Liver (tissue), 9 donors: ENCODE data around the gene FAM72D. TPM values are rescaled to one million over a fixed set of nuclear protein-coding genes. Genes with fewer than 3 reads are reported as not detected.
"Not testable (repeated sequence)": the region's sequence is repeated elsewhere in the genome, so short reads cannot be mapped to it uniquely, and the experiment has no call there.

Source experiments
- DNase-seq: peaks from one replicate; pipeline ENCODE4 v3.0.0-alpha.2; 2017; ENCODE audit warnings: low spot score
- H3K27ac ChIP-seq, 2 donors: one replicate each; pipeline ENCODE4 v1.7.0; 2013; ENCODE audit warnings: inconsistent platforms in 2 of 2, low read length in 2 of 2, control low read depth in 1 of 2, low read depth in 1 of 2, mild to moderate bottlenecking in 1 of 2
- H3K27me3 ChIP-seq, 4 donors: one replicate each; pipeline versions ENCODE4 v1.6.1 to v1.7.0; 2013; ENCODE audit warnings: low read length in 3 of 4, inconsistent platforms in 1 of 4, mild to moderate bottlenecking in 1 of 4, moderate library complexity in 1 of 4; ENCODE audit not compliant: control insufficient read depth in 4 of 4, insufficient read depth in 4 of 4
- H3K36me3 ChIP-seq, 4 donors: one replicate each; pipeline versions ENCODE4 v1.6.1 to v1.7.0; 2013; ENCODE audit warnings: low read length in 3 of 4, mild to moderate bottlenecking in 3 of 4, low read depth in 1 of 4, moderate library complexity in 1 of 4; ENCODE audit not compliant: control insufficient read depth in 4 of 4, insufficient read depth in 3 of 4
- H3K4me1 ChIP-seq, 4 donors: one replicate each; pipeline versions ENCODE4 v1.6.1 to v1.7.0; 2013; ENCODE audit warnings: low read length in 3 of 4, mild to moderate bottlenecking in 3 of 4, moderate library complexity in 1 of 4; ENCODE audit not compliant: control insufficient read depth in 4 of 4, insufficient read depth in 4 of 4
- H3K4me3 ChIP-seq, 3 donors: one replicate each; pipeline versions ENCODE4 v1.6.1 to v1.7.0; 2013; ENCODE audit warnings: low read length in 3 of 3, control low read depth in 1 of 3, low read depth in 1 of 3, mild to moderate bottlenecking in 1 of 3
- H3K9ac ChIP-seq, 2 donors: one replicate each; pipeline ENCODE4 v1.7.0; 2013; ENCODE audit warnings: low read length in 2 of 2, mild to moderate bottlenecking in 2 of 2, moderate library complexity in 2 of 2, control low read depth in 1 of 2, low read depth in 1 of 2
- H3K9me3 ChIP-seq, 4 donors: one replicate each; pipeline versions ENCODE4 v1.6.1 to v1.7.0; 2013; ENCODE audit warnings: low read length in 3 of 4; ENCODE audit not compliant: control insufficient read depth in 4 of 4
- WGBS: extraction: QIAGEN DNeasy Blood & Tissue Kit; methylation state at CpG from one replicate; pipeline ENCODE4 v1.1.7; 2013; 5-methylcytosine and 5-hydroxymethylcytosine counted together
- polyA plus RNA-seq, 2 donors: library from polyadenylated mRNA; stranded (reverse) in 1 of 2; unstranded in 1 of 2; fragments of 200-250 nt in 1 of 2; fragments of >200 nt in 1 of 2; fragmentation: Nextera tagmentation in 1 of 2; extraction: Ambion mirVana in 1 of 2; gene quantifications; one replicate each; pipeline versions ENCODE4 v1.2.1 to v1.2.3, GENCODE V29; 2013 to 2015
- total RNA-seq, 2 donors: library from RNA; depleted of rRNA; stranded (reverse); fragments of >200 nt; gene quantifications; one replicate each; pipeline ENCODE4 v1.2.3, GENCODE V29; 2014
- donor health status: healthy.
- donor health status: healthy.
- donor health status: healthy.
- donor health status: healthy.
- donor health status: healthy.

Gene FAM72D
- total and polyA plus RNA-seq, 4 donors = 0.08 to 5.6 (median 0.18) TPM; not detected in 1

DNA sequence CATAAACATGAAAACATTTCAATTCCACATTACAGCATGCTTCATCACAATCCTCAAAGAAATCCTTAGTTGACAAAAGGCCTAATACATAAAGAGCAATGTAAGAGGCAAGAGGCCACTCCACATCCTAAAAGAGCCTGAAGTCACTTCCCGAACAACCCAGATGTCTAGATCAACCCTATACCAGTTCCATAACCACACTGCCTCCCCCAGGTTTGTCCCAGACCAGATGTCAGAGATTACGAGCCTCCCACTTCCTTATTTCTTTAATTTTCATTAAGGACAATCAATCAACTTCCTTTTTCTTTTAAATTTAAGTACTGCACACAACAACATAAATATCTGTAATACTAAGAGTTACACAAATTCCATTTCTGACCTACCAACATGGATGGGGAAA, 16.0 kb upstream of the FAM72D start:
- 85% methylated on average over 2 of the region's 2 CpGs for WGBS
- DNase-seq, H3K27ac ChIP-seq, H3K4me3 ChIP-seq, H3K36me3 ChIP-seq, H3K9me3 ChIP-seq, H3K27me3 ChIP-seq, H3K4me1 ChIP-seq, H3K9ac ChIP-seq: not testable (repeated sequence)

DNA sequence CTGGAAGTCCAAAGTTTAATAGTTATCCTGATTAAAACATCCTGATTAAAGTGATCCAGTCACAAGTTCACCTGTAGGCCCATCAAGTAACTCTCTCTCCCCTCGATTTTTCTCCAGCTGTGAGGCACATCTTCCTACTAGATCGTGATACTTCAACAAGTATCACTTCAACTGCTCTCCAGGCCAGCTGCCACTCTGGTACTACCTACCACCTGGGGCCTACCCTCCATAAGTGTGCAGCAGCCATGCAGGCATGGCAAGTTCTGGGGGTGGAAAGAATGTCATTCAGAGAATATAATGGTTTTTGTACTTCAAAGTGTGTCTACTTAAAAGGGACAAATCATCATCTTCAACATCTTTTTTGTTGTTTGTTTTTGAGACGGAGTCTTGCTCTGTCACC, 15.6 kb upstream of the FAM72D start:
- H3K4me1 ChIP-seq, H3K4me3 ChIP-seq, H3K36me3 ChIP-seq, H3K27me3 ChIP-seq, H3K9ac ChIP-seq, H3K27ac ChIP-seq, DNase-seq, H3K9me3 ChIP-seq: not testable (repeated sequence)
- WGBS = 95% methylated on average over 2 of the region's 3 CpGs

DNA sequence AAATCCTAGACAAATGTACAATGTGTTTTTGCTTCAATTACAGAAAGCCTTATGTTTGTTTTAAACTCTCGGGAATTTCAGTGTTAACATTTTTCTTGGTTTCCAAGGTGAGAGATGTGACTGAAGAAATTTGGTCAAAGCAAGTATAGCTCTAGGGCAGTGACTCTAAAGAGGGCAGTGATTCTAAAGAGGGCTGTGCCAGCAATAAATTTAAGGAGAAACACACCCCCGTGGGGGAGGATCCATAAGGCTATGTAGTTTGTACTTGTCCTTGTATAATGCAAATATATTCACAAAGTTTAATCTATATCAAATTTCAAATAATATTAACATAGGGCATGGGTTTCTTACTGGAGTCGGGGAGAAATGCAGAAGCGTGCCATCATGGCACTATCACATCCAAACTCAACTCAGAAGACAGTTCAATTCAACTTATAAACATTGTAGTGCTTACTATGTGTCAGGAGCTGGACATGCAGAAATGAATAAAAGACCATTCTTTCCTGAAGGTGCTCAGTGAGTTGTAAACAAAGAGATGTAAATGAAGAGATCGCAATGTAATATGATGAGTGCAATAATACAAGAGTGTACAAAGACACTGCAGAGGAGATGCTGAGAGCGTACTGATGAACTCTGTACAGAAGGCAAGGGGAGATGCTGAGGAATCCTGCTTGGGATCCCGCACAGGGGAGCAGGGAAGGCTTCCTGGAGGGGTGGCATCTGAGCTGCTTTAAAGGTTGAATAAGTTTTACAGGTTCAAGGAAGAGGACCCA, 13.1 kb upstream of the FAM72D start:
- not testable (repeated sequence) for H3K4me1 ChIP-seq, H3K9me3 ChIP-seq, H3K27me3 ChIP-seq, H3K27ac ChIP-seq, H3K4me3 ChIP-seq, DNase-seq, H3K9ac ChIP-seq, H3K36me3 ChIP-seq
- WGBS = 96% methylated on average over 3 of the region's 7 CpGs

DNA sequence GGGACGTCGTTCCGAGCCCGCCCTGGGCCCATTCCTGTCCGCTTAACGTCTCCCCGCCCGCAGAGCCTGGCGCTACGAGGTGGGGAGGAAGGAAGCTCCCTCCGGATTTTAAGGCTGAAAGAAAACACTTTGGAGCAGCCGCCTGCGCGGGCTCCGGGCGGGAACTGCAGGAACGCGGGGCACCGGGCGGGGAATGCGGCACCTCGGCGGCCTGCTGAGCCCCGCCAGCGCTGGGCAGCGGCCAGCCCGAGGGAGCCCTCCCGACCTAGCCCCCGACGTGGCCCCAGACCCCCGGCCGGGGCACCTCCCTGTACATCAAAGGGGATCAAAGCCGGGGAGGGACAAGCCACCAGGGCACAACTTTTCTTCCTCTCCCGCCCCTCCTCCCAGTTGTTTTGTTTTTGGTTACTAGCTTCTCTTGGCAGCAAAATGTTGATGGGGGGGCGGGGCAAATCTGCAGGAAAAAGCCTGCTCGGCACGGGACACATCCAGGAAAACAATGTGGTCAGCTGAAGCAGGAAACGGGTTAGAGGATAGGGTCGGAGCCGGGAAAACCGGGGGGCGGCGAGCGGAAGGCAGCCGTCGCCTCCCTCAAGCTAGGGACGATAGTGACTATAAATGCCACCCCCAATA, 2.1 kb upstream of the FAM72D start:
- H3K27ac ChIP-seq = not testable (repeated sequence)
- 2% methylated on average over 25 of the region's 47 CpGs for WGBS

DNA sequence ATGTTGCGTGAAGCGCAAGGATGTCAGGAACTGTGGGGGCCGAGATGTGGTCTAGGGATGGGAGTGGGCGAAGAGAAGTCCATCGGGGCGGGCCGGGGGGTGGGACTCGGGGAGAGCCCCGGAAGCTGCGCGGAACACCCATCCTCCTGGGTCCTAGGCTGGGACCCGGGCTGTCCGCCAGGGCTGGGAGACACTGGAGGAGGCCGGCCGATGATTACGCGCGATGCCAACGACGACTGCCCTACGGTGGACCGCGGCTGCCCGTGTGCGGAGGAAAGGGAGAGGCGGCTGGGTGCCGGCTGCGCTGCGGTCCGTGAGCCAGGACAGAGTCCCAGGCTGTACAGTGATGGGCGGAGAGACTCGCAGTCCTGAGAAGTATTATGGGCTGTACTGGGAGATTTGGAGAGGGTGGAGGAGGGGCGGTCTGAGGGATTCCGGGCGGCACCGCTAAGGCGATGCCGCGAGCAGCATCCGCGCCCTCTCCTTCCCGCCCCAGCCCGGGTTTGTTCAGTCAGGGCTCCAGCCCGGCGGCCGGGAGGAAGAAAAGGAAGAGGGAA, 1.0 kb upstream of the FAM72D start:
- not testable (repeated sequence) for H3K27me3 ChIP-seq, H3K4me1 ChIP-seq, DNase-seq, H3K9ac ChIP-seq, H3K36me3 ChIP-seq, H3K9me3 ChIP-seq
- Histone ChIP-seq H3K4me3 (peak overlapping the region in 2 of 3 donors; percentile 30 to 31), H3K27ac (peak overlapping the region in 1 of 2 donors; percentile 46)
- 0% methylated on average over 10 of the region's 46 CpGs for WGBS

More for the DNA sequence above, 2.1 kb upstream of the FAM72D start:
- peak overlapping the region in 1 of 3 donors; percentile 43 for H3K4me3 ChIP-seq
- not testable (repeated sequence) for H3K27me3 ChIP-seq, H3K9ac ChIP-seq, H3K4me1 ChIP-seq, H3K36me3 ChIP-seq, H3K9me3 ChIP-seq
- DNase-seq = peak; percentile 32

DNA sequence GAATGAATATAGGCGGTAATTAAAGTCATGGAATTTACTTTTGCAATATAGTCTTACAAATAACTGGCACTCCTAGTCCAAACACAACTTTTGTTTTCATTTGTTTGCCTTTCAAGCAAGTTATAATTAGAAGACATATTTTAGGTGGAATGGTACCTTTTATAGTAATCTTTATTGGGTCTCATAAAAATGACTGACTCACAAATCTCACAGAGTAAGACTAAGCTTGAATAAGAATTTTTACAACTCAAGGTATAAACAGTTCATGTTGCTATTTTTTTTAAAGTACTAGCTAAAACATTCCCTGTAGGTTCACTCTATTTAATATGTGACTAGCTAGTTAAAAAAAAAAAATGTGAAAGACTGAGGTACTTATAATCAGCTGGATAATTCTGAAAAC, 6.0 kb downstream of the FAM72D start:
- H3K9me3 ChIP-seq, DNase-seq: not testable (repeated sequence)
- WGBS = 94% methylated on average over 1 of the region's 1 CpG

DNA sequence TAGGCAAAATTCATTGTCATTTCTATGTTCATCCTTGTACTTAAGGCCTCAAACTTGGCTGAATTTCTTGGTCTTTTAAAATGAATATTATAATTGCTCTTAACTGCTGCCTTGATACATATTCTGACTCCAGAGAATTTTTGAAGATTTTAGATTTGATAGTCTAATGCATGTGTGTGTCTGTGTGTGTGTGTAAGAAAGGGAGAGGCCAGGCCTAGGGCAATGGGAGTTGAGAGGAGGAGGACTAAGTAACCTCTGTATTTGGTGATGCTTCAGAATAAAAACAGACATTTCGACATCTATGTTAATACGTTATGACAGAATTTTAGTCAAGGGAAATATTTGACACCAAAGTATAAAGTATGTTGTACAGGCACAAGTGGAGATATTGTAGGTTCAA, 7.5 kb downstream of the FAM72D start:
- not testable (repeated sequence) for H3K27ac ChIP-seq, H3K27me3 ChIP-seq, H3K4me3 ChIP-seq, DNase-seq, H3K9ac ChIP-seq, H3K36me3 ChIP-seq, H3K4me1 ChIP-seq, H3K9me3 ChIP-seq
- no CpG with 5 or more reads among the region's 2 CpGs for WGBS

More for the DNA sequence above, 6.0 kb downstream of the FAM72D start:
- not testable (repeated sequence) for H3K27ac ChIP-seq, H3K9ac ChIP-seq, H3K4me3 ChIP-seq, H3K27me3 ChIP-seq, H3K36me3 ChIP-seq, H3K4me1 ChIP-seq

DNA sequence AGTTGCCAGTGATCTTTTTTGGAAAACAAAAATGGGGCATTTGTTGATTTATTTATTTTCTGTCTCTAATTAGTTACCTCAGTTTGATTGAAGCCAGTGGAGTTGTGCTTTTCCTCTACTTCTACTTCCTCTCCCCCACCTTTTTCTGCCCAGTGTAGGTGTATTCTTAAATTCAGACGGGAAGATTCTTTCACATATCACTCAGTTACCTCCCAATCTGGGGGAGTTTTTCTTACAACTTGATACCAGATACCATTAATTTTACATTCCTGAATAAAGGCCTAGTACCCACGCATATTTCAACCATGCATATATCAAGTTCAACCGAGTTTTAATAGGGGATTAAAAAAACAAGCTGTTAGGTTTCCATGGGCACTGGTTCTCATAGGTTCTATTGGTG, 15.9 kb downstream of the FAM72D start:
- not testable (repeated sequence) for H3K9me3 ChIP-seq, H3K9ac ChIP-seq, DNase-seq, H3K4me1 ChIP-seq, H3K4me3 ChIP-seq, H3K27me3 ChIP-seq, H3K27ac ChIP-seq, H3K36me3 ChIP-seq
- no CpG with 5 or more reads among the region's 3 CpGs for WGBS
